Measurements from ENCODE around the gene DND1. TPM values are rescaled to one million over a fixed set of nuclear protein-coding genes. Genes with fewer than 3 reads are reported as not detected.

DND1 gene
- total RNA-seq, 1 donor from 2014 or later, result 2.6 TPM

DNA sequence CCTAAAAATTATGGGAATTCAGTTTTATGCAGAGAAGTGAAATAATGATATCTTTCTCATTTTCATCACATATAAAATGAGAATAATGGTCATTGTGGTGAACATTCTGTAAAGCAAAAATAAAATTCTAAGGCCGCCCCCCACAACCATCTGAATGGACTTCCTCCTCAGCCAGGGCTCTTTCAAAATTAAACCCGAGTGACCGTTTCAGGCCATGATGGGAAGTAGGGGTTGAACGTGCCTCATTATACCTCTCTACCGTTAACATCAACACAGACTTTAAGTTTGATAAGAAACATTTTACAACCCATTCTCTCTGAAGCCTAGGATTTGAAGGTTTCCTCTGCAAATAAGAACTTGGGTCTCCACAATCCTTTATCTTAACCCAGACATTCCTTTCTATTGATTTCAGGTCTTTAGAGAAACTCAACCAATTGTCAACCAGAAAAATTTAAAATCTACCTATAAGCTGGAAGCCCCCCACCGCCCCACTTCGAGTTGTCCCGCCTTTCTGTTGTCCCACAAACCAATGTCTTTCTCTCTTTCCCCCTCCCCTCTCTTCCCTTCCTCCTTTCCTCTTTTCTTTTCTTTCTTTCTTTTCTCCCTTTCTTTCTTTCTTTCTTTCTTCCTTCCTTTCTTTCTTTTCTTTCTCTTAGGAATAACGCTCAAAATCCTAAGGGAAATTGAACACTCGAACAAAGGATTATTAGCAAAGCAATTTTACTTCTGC is 35.8 kb downstream of the DND1 start:
- POLR2A ChIA-PET, result interaction anchor here (2.7 kb wide), 1 partner anchor 90 kb away, joined by 16 read pairs; the partner anchor contains the start of gene EIF4EBP3
- no peak overlapping the region for H3K4me3 Mint-ChIP-seq
- peaks cover 41% of the 10 kb centered on the region for H3K4me1 Mint-ChIP-seq
- intact Hi-C loops (cut with micrococcal nuclease), result loop anchor here (2.0 kb wide), 5 partner anchors 61 to 393 kb away; partner anchors contain the start of gene SRA1
- DNase-seq (no peak), ATAC-seq (ENCODE audit: low read depth) (no peak)
- no peaks in the 10 kb centered on the region for H3K9me3 Mint-ChIP-seq
- TF ChIP-seq, protein P1, sequence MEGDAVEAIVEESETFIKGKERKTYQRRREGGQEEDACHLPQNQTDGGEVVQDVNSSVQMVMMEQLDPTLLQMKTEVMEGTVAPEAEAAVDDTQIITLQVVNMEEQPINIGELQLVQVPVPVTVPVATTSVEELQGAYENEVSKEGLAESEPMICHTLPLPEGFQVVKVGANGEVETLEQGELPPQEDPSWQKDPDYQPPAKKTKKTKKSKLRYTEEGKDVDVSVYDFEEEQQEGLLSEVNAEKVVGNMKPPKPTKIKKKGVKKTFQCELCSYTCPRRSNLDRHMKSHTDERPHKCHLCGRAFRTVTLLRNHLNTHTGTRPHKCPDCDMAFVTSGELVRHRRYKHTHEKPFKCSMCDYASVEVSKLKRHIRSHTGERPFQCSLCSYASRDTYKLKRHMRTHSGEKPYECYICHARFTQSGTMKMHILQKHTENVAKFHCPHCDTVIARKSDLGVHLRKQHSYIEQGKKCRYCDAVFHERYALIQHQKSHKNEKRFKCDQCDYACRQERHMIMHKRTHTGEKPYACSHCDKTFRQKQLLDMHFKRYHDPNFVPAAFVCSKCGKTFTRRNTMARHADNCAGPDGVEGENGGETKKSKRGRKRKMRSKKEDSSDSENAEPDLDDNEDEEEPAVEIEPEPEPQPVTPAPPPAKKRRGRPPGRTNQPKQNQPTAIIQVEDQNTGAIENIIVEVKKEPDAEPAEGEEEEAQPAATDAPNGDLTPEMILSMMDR (IDR thresholded peaks at IDR 0.05), result no peak
- peaks cover 5% of the 10 kb centered on the region for H3K27me3 Mint-ChIP-seq
- no peak overlapping the region for H3K27ac Mint-ChIP-seq
- H3K36me3 Mint-ChIP-seq (ENCODE audit: low read depth), result peaks cover 9% of the 10 kb centered on the region
- CTCF ChIA-PET, result no interaction called here

DNA sequence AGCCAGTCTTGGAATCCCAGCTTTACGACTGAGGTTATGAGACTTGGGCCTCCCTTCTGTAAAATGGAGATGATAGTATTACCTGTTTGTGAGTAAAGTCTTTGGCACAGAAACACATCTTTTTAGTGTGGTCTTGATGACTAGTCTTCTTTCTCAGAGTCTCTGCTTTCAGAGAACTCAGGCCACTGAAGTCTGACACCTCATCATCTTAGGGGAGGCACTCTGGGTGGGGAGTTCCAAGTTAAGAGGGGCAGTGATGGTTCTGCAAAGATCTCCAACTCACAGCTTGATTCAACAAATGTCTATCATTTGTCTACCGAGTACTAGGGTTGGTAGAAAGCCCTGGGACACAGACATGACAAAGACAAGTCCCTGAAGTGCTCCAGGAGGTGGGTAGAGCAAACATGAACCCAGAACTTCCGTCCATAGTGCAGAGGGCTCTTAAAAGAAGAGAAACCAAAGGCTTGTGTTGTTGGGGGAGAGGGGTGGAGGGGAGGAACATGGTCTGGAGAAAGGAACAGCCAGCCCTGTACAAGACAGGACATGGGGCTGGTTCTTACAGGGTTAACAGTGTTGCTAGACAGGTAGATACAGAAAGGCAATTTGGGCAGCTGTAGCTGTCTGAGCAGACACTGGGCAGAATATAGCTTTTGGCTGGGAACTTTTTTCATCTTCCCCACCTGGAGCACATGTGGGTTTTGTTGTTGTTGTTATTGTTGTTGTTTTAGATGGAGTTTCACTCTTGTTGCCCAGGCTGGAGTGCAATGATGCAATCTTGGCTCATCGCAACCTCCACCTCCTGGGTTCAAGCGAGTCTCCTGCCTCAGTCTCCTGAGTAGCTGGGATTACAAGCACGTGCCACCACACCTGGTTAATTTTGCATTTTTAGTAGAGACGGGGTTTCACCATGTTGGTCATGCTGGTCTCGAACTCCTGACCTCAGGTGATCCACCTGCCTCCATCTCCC is 37.8 kb downstream of the DND1 start:
- H3K27ac Mint-ChIP-seq, result no peak overlapping the region
- TF ChIP-seq, protein P1 (IDR thresholded peaks at IDR 0.05), result no peak
- CTCF ChIA-PET, result interaction anchor here (0.7 to 2.2 kb wide), 5 partner anchors 12 to 640 kb away, joined by 3 to 11 read pairs (median 4); partner anchors contain the start of genes EIF4EBP3, IK and NDUFA2

DNA sequence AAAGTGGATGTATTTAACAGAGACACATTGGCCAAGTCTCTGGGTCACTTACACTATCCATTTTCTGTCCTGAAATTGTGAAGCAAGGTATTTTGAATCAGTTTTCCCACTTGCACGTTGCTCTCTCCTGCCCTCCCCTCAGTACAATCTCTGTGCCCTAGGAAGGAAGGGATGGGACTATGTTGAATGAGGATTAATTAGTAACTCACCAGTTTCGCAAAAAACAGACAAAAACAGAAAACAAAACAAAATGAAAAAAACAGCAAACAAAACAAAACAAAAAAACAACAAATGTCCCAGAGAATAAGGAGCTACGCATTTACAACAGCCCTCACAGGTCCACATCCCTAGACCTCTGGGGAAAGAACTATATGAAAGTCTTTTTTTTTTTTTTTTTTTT is 39.3 kb downstream of the DND1 start:
- ChIA-PET CTCF (interaction anchor here (1.4 to 2.2 kb wide), 3 partner anchors 13 to 261 kb away, joined by 4 to 11 read pairs (median 10); partner anchors contain the start of genes EIF4EBP3, IK and NDUFA2), POLR2A (interaction anchor here (0.7 to 2.0 kb wide), 2 partner anchors 14 to 87 kb away, joined by 3 to 8 read pairs; partner anchors contain the start of genes EIF4EBP3 and IK)
- peaks cover 38% of the 10 kb centered on the region for H3K4me1 Mint-ChIP-seq
- H3K36me3 Mint-ChIP-seq (ENCODE audit: low read depth), result peaks cover 2% of the 10 kb centered on the region
- intact Hi-C loops (cut with micrococcal nuclease), result no loop called here
- DNase-seq (no peak), ATAC-seq (ENCODE audit: low read depth) (no peak)
- TF ChIP-seq, protein P1 (IDR thresholded peaks at IDR 0.05), result no peak
- peaks cover 11% of the 10 kb centered on the region for H3K27me3 Mint-ChIP-seq
- H3K4me3 Mint-ChIP-seq, result no peak overlapping the region
- no peak overlapping the region for H3K27ac Mint-ChIP-seq
- no peaks in the 10 kb centered on the region for H3K9me3 Mint-ChIP-seq

More for the DNA sequence above, 37.8 kb downstream of the DND1 start:
- POLR2A ChIA-PET, result interaction anchor here (1.3 to 2.0 kb wide), 3 partner anchors 12 to 88 kb away, joined by 4 to 8 read pairs (median 8); partner anchors contain the start of genes APBB3, EIF4EBP3, IK and NDUFA2
- Mint-ChIP-seq H3K9me3 (no peaks in the 10 kb centered on the region), H3K36me3 (ENCODE audit: low read depth) (peaks cover 2% of the 10 kb centered on the region), H3K4me3 (no peak overlapping the region), H3K27me3 (peaks cover 11% of the 10 kb centered on the region), H3K4me1 (peaks cover 49% of the 10 kb centered on the region)
- intact Hi-C loops (cut with micrococcal nuclease), result loop anchor here (1.0 kb wide), 2 partner anchors 88 to 262 kb away; partner anchors contain the start of gene EIF4EBP3
- ATAC-seq (ENCODE audit: low read depth), result no peak
- DNase-seq, result no peak

DNA sequence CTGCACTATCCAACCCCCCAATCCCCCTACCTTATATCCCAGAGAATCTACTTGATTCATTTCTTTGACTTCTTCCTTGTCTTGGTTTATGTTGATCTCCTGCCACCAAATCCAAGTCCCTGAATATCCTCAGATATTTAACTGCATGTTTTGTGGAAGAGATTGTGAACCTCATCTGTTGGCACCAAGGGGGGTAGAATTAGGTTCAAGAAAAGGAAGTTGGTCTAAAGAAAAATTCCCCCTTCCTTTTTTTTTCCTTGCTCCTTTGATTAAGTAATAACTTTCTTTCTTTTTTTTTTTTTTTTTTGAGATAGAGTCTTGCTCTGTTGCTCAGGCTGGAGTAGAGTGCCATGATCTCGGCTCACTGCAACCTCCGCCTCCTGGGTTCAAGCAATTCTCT is 39.9 kb downstream of the DND1 start:
- intact Hi-C loops (cut with micrococcal nuclease), result loop anchor here (2.0 kb wide), 1 partner anchor 13 kb away; the partner anchor contains the start of genes IK and NDUFA2
- Mint-ChIP-seq H3K4me3 (peak overlapping the region; percentile 87), H3K27me3 (peaks cover 11% of the 10 kb centered on the region), H3K9me3 (no peaks in the 10 kb centered on the region), H3K27ac (no peak overlapping the region), H3K36me3 (ENCODE audit: low read depth) (no peaks in the 10 kb centered on the region), H3K4me1 (peaks cover 33% of the 10 kb centered on the region)
- TF ChIP-seq, protein P1 (IDR thresholded peaks at IDR 0.05), result no peak
- ATAC-seq (ENCODE audit: low read depth) (no peak), DNase-seq (no peak)
- ChIA-PET POLR2A (interaction anchor here (0.7 to 1.4 kb wide), 2 partner anchors 14 to 231 kb away, joined by 3 to 7 read pairs; partner anchors contain the start of genes ANKHD1 and IK), CTCF (no interaction called here)

Measured in activated B cell treated with CpG ODN at 0.5 μM for 24 hours (primary cell).